HG03108 (cell line): ENCODE data around the gene TJAP1.
"Not testable (repeated sequence)": the region's sequence is repeated elsewhere in the genome, so short reads cannot be mapped to it uniquely, and the experiment has no call there.

ENCODE experiments used
- ATAC-seq: cut with Tn5 transposase; IDR thresholded peaks from one replicate; pipeline ENCODE4 v1.9.1; 2021; ENCODE audit warnings: moderate library complexity; ENCODE audit not compliant: unreplicated experiment

The TJAP1 gene

DNA sequence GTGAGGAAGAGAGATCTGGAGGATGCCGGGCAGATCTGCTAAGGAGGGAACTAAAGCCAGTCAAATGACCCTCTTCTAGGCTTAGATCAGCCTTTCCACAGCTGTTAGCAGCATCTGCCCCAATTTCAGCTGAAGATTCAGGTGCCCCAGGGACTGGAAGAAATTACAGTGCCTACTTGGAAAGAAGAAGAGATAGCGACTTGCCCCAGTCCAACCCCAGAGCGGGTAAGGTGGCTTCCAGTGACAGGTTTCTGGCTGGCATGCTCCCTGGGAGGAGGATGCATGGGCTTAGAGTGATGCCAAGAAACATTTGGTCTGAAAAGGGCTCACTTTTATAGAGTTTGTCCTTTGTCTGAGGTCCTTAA lies 620 bp downstream of the TJAP1 start:
- ATAC-seq, result no peak

DNA sequence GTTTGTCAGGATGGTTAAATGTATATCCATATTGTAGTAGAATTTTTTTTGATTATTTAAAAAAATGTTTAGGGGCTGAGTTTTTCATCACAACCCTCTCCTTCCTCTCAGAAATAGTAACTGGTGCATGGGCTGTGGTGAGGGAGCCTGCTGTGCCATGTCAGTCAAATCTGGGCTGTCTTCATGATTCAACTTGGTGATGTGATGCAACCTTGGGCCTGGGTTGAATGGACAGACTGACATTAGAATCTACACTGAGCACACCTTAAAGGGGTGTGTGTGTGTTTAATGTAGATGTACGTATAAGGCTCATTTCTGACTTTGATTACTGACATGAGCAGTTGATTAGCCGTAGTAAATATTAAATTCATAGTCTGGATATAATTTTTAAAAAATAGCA lies 3.7 kb downstream of the TJAP1 start:
- ATAC-seq, result no peak

DNA sequence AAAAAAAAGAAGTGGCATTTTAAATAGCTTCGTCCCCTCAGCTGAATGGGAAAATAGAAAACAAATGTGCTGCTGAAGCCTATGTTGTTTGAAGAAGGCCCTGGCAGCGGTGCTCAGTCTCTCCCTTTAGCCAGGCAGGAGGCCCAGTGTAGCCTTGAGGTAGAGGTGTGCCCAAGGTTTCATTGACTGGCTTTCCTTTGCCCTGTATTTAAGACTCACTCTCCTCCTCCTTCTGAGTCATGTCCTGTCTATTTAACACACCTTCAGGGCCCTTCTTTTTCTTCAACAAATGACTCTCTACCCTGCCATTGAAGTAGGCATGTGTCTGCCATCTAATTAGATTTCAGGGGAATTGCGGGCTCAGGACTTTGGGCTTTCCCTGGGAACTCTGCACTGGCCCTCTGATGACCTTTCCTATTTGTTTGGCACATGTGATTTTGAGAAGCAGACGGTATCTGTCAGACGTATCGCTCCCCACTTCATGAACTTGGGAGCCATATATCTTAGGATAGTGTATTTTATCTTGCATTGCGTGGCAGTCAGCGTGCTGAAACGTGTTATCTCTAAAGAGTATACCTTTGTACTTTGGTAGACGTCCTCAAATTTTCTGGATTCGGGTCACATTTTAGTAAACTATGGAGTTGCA lies 4.3 kb downstream of the TJAP1 start:
- ATAC-seq, result no peak

DNA sequence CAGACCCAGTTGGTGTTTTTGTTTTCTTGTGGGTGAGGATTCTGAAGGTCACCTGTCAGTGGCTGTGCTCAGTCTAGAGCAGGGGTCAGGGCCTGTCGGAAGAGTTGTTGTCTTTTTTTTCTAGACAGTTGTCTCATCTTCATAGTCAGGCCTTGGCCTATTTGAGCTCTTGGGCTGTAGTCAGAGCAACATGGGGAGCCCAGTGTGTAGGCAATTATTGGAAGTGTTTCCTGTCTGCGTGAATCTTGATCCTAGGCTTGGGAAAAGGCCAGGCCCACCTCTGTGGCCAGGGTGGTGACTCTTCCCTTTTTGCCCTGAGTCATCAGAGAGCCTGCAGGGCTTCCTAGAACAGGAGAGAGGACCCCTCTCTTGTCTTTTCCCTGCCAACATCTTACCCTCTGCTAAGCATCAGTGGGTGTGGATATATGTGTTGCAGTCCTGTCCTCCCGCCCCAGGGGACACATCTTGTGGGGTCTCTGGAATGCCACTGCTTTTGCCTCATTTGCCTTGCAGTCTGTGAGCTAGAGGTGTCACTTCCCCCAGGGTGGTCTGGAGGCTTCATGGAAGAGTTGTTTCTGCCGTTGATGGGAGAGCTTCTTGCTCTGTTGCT lies 11.4 kb downstream of the TJAP1 start:
- ATAC-seq, result no peak

DNA sequence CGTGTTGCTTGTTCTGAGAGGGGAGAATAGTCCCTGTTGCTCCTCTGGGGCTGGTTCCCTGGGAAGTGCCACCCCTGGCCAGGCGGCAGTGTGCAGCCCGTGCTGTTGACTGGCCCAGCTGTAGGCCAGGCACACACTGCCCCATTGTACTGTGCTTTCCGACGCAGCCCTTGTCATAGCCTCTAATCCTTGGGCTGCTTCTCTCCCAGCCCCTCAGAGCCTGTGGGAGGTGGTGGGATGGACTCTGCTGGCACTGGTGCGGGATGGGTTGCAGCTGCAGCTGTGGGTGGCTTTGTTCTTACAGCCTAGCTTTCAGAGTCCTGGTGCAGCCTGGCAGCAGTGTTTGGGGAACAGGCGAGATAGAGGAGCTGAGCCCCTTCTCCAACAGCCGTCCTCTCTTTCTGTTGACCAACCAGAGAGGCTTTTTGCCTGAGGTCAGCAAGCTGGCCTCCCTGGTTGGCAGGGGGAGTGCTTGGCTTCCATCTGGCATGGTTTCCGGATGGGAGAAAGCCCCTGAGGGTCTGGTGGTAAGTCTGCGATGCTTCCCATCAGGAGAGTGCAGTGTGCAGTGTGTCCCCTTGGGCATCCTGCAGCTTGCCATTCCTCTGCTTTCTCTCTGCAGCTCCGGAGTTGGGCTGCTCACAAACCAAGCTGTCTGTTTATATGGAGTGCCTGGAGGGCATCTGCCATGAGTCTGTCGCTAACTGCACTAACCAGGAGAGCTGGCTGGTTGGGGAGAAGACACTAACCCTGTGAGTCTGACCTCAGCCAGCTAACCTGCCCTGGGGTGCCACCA lies 12.1 kb downstream of the TJAP1 start:
- no peak for ATAC-seq

DNA sequence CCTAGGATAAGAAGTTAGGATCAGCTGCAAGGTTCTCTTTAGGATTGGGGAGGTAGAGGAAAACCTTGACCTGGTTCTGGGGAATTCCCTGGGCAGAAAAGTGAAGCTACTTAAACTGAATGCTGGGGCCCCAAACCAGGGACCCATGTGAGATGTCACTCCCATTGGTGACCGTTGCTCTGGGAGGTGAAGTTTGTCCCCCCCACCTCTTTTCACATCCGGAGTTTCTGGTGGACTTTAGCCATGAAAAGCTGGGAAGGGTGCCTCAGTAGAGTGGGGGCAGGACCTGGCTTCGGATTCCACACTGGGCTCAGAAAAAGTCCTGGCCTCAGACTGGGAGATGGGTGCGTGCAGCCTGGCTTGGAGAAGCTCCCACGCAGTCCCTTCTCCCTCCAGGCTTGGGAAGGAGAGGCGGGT lies 13.2 kb downstream of the TJAP1 start:
- ATAC-seq, result no peak

DNA sequence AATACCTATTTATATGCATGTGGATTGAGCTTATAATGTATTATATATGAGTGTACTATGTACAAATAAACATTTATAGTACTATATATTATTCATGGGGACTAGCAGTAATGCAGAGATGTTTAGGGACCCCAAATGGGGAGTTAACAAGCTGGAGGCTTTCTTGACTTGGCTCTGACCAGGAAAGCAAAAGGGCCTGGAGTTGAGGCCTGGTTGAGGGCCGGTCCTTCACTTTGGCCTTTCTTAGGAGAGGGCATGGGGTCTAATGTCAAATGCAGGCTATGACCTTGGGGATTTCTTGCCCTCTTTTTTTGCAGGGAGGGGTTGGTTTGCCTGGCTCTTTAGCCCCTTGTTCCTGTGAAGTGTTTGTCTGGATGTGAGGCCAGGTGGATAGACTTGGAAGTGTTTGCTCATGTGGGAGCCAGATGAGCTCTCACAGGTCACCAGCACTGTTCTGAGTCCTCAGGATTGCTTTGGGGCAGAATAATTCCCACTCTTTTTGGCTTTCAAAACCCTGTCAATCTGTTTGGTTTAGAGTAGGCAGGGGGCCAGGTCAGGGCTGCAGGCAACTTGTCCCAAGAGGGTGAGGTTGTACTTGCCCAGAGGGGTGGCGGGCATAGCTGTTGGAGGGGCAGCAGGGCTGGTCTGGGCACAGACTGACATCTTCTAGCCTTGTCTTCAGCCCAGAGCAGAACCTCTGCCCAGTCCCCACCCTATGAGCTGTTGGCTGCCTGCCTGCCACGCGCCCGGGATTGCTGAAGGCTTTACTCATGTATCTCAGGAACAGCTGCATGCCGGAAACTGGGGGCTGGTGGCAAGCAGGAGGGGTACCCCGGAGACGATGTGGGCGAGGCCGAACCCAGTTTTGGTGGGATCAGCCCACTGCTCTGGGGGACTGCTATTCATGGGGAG lies 14.6 kb downstream of the TJAP1 start:
- ATAC-seq, result no peak

DNA sequence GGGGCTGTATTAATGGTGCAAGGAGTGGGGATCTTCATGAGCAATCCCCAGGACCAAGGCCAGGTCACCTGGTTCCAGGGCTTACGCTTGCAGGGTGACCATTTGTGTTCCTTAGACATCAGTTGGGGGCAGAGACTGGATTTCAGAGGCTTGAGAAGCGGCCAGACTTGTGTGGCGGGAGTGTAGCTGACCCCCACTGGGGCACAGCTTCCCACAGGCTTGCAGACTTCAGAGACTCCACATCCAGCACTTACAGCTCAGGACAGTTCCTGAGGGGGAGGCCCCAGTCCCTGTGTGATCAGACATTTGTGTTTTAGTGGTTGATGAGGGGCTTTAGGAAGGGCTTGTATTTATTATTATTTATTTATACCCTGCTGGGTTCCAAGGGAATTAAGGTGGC lies 15.3 kb downstream of the TJAP1 start:
- ATAC-seq, result no peak

DNA sequence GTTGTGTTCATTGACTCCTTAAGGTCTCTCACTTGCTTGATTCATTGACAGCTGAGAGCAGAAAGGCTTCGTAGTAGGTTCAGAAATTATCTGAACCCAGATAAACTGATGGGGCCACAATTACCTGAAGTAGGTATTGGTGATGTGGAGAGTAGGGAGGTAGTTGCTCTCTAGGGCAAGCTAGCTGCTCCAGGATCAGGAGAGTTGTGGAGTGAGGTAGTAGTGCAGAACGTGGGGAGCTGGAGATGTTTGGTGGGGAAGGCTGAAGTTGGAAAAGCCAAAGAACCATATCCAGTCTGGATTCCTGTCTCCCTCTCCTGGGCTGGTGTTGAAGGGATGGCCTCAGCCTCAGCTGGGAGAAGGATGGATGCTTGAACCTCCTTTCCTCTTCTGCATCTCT lies 15.9 kb downstream of the TJAP1 start:
- no peak for ATAC-seq

DNA sequence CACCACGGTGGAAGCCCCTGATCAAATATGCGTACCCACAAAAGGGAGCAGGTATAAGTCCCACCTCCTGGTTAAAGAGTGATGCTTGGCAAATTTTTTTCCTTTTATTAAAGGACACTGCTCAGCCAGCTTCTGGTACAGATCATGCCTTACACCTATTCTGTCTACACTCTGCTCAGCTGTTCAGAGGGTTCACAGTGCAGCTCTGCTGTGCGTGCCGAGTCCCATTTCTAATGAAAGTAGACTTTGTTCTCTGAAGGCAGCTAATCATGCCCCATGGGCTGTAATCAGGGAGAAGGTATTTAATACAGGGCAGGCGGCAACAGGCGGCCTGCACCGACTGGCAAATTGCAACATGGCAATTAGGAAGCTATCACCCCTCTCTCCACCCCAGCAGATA lies 16.5 kb downstream of the TJAP1 start:
- ATAC-seq, result no peak

DNA sequence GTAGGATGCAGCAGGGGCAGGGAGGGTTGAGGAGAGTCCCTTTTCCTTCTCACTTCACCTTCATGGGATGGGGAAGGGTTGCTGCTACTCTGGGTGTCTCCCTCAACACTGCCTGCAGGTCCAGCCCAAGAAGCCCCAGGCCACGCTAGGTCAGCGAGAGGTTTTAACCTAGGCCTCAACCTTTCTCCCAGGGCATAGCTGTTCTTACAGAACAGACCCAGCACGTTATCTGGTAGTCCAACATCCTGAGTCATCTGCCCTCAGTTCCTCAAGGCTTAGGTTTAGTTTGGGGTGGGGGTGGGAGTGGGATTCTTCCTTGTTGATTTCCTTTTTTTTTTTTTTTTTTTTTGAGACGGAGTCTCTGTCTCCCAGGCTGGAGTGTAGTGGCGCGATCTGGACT lies 17.0 kb downstream of the TJAP1 start:
- ATAC-seq, result no peak

DNA sequence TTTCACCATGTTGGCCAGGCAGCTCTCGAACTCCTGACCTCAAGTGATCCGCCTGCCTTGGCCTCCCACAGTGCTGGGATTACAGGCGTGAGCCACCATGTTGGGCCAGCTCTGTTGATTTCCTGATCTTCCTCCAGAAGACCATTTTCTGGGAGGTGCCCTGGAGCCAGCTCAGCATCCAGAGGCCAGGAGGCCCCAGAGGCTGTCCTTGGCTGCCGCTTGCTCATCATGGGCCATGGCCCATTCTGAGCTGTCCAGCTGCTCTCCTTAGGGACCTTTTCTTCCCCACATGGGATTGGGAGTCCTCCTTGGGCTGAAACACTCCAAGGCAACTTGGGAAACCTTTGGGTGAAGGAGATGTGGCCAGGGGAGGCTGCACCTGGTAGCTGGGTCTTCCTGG lies 17.4 kb downstream of the TJAP1 start:
- ATAC-seq, result no peak

DNA sequence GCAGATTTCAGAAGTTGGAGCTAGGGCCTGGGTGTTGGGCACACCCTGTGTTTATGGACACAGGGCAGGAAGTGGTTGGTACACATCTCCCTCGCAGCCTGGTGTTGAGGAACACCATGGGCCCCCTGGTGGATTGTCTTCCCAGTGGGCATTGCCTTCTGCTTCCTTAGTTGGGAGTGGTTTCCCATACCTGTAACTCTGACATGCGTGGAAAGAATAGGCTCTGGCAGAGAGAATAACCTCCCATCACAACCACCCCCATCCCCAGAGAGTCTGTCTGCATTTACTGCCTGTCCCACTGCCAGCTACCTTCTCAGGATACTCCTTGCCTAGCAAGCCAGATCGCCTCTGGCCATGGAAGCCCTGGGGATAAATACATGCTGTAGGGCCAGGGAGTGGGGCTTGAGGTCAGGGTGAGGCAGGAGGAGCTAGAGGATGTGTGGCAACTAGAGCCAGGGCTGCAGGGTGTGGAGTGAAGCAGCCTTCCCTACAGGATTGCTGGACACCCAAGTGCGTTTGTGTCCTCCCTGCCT lies 18.1 kb downstream of the TJAP1 start:
- no peak for ATAC-seq

DNA sequence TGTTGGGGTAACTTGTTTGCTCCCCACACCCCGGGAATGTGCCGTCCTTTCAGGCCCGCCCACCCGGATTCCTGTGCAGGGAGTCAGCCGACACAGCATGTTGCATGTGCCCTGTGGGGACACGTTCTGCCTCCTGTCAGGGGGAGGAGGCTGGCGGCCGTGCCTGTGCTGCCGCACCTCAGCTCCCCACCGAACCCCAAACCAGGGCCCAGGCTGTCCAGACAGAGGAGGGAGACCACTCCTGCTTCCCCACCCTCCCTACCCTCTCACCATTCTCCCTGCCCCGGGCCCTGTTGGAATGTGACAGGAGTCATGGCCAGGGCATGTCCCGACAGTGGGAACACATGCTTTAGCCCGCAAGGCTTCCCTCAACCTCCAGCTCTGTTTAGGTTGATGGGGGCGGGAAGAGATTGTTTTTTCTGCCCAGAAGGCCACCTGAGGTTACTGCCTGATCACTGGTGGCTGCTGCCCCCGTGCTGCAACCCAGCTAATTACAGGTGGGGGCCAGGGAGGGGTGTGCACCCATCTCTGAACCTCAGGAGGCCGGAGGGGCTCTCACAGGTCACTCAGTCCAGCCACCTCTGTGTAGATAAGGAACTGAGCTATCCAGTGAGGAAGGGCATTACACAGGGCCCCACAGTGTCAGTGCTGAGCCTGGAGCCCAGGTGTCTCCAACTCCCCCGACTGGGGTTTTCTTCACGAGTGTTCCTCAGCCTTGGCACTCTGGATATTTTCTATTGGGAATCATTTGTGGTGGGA lies 19.2 kb downstream of the TJAP1 start:
- no peak for ATAC-seq

DNA sequence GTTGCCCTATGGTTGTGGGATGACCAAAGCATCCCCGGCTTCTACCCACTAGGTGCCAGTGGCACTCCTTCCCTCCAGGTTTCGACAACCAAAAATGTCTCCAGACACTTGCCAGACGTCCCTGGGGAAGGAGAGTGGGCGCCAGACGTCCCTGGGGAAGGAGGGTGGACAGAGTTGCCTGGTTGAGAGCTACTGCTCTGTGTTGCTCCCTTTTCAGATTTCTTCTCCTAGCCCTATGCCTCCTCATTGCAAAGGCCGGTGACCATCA lies 19.7 kb downstream of the TJAP1 start:
- no peak for ATAC-seq

DNA sequence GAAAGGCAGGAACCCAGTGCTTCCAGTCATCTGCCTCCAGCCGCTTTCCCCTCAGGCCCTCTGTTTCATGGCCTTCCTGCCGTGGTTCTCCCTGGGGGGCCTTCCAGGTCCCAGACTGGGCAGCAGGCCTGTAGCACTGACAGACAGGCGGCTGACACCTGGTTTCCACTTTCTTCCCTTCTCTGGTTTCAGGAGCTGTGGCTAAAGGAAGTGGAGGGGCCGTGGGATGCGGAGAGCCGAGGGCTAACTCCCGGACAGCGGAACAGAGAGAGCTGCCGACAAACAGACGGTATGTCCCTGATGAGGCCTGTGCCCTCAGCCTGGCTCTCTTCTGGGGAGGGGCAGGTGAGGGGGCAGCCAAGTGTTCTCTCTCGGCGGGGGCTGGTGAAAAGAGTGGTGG lies 20.3 kb downstream of the TJAP1 start:
- no peak for ATAC-seq

DNA sequence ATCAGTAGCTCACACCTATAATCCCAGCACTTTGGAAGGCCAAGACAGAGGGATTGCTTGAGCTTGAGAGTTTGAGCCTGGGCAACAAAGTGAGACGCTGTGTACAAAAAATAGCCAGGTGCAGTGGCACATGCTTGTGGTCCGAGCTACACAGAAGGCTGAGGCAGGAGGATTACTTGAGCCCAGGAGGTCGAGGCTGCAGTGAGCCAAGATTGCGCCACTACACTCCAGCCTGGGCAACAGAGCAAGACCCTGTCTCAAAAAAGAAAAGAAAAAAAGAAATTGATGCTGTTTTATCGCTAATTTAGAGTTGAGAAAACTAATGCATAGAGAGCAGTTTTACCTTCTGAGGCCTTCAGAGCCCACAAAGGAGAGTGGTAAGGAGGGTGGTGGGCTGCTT lies 20.9 kb downstream of the TJAP1 start:
- ATAC-seq, result not testable (repeated sequence)

DNA sequence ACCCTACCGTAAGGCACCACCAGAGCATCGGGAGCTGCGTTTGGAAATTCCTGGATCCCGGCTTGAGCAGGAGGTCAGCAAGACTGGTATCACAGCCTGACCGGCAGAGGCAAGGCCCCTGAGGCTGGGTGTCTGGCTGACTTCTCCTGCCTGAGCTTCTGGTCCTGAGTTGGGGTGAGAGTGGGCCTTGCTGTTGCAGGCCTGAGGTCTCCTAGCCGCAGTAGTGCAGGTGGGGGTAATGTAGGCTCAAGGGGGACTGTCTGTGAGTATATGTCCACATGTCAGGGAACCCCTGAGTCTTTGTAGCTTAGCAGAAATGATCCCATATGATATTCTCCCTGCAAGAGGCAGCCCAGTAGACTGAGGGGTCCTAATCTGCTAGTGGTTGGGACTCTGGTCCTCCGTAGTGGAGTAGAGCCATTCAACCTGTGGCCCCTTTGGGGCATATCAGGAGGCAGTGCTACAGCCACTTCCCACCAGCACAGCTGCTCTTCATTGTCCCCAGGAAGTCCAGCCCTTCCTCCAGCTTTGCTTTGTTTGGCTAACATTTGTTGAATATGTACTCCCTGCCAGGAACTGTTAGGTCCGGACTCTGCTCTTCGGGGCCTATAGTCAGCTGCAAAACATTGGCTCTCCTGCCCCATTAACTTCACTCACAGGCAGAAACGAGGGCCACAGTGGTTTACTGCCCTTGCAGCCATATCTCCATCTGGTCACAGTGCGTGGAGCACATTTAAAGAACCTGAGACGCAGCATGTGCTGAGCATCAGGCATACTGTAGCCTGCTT lies 21.9 kb downstream of the TJAP1 start:
- ATAC-seq, result no peak

DNA sequence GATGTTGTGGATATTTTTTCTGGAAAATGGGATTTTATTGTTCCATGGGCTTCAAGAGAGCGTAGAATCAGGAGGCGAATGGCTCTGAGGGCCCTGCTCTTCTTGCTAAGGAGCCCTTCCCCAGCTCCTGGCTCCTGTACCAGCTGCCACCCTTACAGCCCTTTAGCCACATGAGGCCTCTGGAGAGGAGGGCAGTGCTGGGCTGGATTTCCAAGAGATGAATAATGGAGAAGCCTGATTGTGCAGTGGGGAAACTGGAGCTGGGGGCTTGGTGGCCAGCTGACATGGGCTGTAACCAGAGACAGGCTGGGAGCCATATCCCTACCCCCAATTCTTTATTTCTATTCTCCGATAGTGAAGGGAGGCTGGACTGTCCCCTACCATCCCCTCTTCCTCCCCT lies 23.6 kb downstream of the TJAP1 start:
- no peak for ATAC-seq

DNA sequence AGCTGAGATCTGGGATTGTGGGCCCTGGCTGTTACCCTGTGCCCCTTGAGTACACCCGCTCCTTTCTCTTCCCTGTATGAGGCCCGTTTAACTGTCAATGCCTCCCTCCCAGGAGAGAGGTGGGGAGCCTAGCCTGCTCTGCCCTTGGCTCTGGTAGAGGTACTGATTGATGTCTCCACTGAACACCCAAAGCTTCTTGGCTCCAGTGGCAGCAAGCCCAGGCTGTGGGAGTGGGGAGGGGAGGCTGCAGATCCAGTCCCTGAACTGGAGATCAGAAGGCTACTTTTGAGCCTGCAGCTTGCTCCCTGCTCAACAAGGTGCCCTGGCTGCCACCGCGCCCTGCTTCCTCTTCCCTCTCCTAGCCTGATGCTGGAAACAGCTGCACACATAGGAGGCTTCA lies 25.3 kb downstream of the TJAP1 start:
- no peak for ATAC-seq
